ENCODE measurements around the gene SLC2A5.
"Not testable (repeated sequence)": the region's sequence is repeated elsewhere in the genome, so short reads cannot be mapped to it uniquely, and the experiment has no call there.

The SLC2A5 gene

DNA sequence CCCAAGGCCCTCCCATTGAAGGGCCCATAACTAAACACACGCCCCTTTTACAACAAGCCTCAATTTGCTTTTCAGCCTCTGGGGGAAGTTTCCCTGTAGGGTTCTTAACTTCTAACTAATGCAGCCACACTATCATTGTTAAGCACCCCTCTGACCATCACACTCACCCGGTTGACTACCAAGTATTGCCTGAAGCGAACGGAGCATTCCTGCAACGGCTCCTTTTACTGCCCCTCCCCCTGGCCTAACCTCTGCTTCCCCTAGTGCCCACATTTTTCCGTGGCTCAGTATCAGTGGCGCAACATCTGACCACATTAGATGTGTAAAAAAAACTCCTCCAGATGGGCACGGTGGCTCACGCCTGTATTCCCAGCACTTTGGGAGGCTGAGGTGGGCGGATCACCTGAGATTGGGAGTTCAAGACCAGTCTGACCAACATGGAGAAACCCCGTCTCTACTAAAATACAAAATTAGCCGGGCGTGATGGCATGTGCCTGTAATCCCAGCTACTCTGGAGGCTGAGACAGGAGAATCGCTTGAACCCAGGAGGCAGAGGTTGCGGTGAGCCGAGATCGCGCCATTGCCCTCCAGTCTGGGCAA, 24.7 kb upstream of the SLC2A5 start:
- H3K79me1 ChIP-seq (ENCODE audit: low read length); H4K91ac ChIP-seq (ENCODE audit: low read depth, low read length); H3K4me1 ChIP-seq (ENCODE audit: control insufficient read depth in 1 of 2, insufficient read depth in 2 of 2, low read length in 2 of 2); H2BK5ac ChIP-seq (ENCODE audit: low read depth, low read length, poor library complexity); H3K4me2 ChIP-seq (ENCODE audit: low read length); H3K23ac ChIP-seq (ENCODE audit: low read length); H3K14ac ChIP-seq (ENCODE audit: low read length); H3K27me3 ChIP-seq (ENCODE audit: insufficient read depth, low read length); H3K18ac ChIP-seq (ENCODE audit: low read length); H3K9me3 ChIP-seq (ENCODE audit: insufficient read depth, low read depth, low read length); H4K8ac ChIP-seq (ENCODE audit: low read depth, low read length); H2BK120ac ChIP-seq (ENCODE audit: insufficient read depth, low read length, poor library complexity); H3K79me2 ChIP-seq (ENCODE audit: control insufficient read depth, insufficient read depth, low read length, poor library complexity); H3K4me3 ChIP-seq (ENCODE audit: low read depth, low read length); H2AK5ac ChIP-seq (ENCODE audit: low read length); H3K9ac ChIP-seq (ENCODE audit: low read length); H2BK12ac ChIP-seq (ENCODE audit: low read length); H3K27ac ChIP-seq (ENCODE audit: low read depth, low read length); H3K4ac ChIP-seq (ENCODE audit: low read depth, low read length); H3K36me3 ChIP-seq (ENCODE audit: control insufficient read depth in 1 of 2, insufficient read depth in 2 of 2, low read length in 2 of 2); H2AFZ ChIP-seq (ENCODE audit: insufficient read depth, low read length, poor library complexity); H4K12ac ChIP-seq (ENCODE audit: low read depth, low read length): not testable (repeated sequence)
- DNase-seq, result peak in 1 of 2 donors; percentile 31
- WGBS (ENCODE audit: extremely low coverage, insufficient coverage, insufficient read length), result no CpG with 5 or more reads among the region's 18 CpGs

DNA sequence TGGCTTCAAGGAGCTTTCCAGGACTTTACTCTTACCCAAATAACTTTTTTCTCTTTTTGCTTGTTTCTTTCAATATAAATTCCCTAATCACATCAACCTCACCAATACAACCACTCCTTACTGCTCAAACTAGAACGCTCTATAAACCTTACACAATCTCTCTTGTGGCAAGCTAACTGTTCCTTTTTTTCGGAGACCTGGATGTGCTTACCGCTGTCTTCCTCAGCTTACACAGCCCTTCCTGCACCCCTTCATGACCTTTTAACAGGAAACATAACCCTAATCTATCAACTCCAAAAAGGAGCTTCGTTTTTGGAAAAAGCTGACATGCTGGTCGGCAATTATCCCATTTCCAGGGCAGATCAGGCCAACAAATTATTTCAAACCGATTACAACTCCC, 24.1 kb upstream of the SLC2A5 start:
- H3K4me2 ChIP-seq (ENCODE audit: low read length), result no peak overlapping the region

DNA sequence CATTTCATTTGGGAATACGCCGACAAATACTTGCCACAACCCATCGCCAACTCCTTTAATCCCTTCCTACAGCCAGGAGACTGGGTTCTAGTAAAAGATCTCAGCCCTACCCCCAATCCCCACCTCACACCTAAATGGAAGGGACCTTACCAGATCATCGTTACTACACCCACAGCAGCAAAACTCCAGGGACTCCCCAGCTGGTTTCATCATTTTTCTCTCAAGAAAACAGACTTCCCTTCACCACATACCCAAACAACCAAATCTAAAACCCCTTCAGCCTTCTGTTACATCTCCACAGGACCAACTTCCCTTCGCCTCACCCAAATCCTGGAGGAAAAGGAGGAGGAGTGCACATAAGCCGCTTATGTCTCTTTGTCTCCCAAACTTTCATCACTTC, 23.7 kb upstream of the SLC2A5 start:
- Histone ChIP-seq H4K91ac (ENCODE audit: low read depth, low read length) (no peak overlapping the region), H3K4me1 (ENCODE audit: control insufficient read depth in 1 of 2, insufficient read depth in 2 of 2, low read length in 2 of 2) (no peaks in the 10 kb centered on the region), H3K36me3 (ENCODE audit: control insufficient read depth in 1 of 2, insufficient read depth in 2 of 2, low read length in 2 of 2) (no peaks in the 10 kb centered on the region), H2AK5ac (ENCODE audit: low read length) (no peak overlapping the region), H3K18ac (ENCODE audit: low read length) (no peak overlapping the region), H2BK5ac (ENCODE audit: low read depth, low read length, poor library complexity) (no peak overlapping the region), H2BK120ac (ENCODE audit: insufficient read depth, low read length, poor library complexity) (no peak overlapping the region), H3K23ac (ENCODE audit: low read length) (no peak overlapping the region), H3K4me3 (ENCODE audit: low read depth, low read length) (no peak overlapping the region), H3K79me1 (ENCODE audit: low read length) (no peaks in the 10 kb centered on the region), H4K12ac (ENCODE audit: low read depth, low read length) (no peak overlapping the region), H2AFZ (ENCODE audit: insufficient read depth, low read length, poor library complexity) (no peak overlapping the region), H3K27ac (ENCODE audit: low read depth, low read length) (no peak overlapping the region), H3K4ac (ENCODE audit: low read depth, low read length) (no peak overlapping the region), H3K9ac (ENCODE audit: low read length) (no peak overlapping the region), H3K9me3 (ENCODE audit: insufficient read depth, low read depth, low read length) (peaks cover 4% of the 10 kb centered on the region), H3K27me3 (ENCODE audit: insufficient read depth, low read length) (no peaks in the 10 kb centered on the region), H4K8ac (ENCODE audit: low read depth, low read length) (no peak overlapping the region), H3K4me2 (ENCODE audit: low read length) (no peak overlapping the region), H3K79me2 (ENCODE audit: control insufficient read depth, insufficient read depth, low read length, poor library complexity) (no peaks in the 10 kb centered on the region), H2BK12ac (ENCODE audit: low read length) (no peak overlapping the region), H3K14ac (ENCODE audit: low read length) (no peak overlapping the region)
- WGBS (ENCODE audit: extremely low coverage, insufficient coverage, insufficient read length), result no CpG with 5 or more reads among the region's 6 CpGs
- DNase-seq, result no peak

More for the DNA sequence above, 24.1 kb upstream of the SLC2A5 start:
- Histone ChIP-seq H3K14ac (ENCODE audit: low read length) (no peak overlapping the region), H3K27ac (ENCODE audit: low read depth, low read length) (no peak overlapping the region), H3K9ac (ENCODE audit: low read length) (no peak overlapping the region), H4K8ac (ENCODE audit: low read depth, low read length) (no peak overlapping the region), H3K27me3 (ENCODE audit: insufficient read depth, low read length) (no peaks in the 10 kb centered on the region), H3K23ac (ENCODE audit: low read length) (no peak overlapping the region), H4K12ac (ENCODE audit: low read depth, low read length) (no peak overlapping the region), H3K79me1 (ENCODE audit: low read length) (no peaks in the 10 kb centered on the region), H3K4me1 (ENCODE audit: control insufficient read depth in 1 of 2, insufficient read depth in 2 of 2, low read length in 2 of 2) (no peaks in the 10 kb centered on the region), H2AK5ac (ENCODE audit: low read length) (no peak overlapping the region), H3K18ac (ENCODE audit: low read length) (no peak overlapping the region), H3K9me3 (ENCODE audit: insufficient read depth, low read depth, low read length) (peaks cover 4% of the 10 kb centered on the region), H3K4me3 (ENCODE audit: low read depth, low read length) (no peak overlapping the region), H3K79me2 (ENCODE audit: control insufficient read depth, insufficient read depth, low read length, poor library complexity) (no peaks in the 10 kb centered on the region), H2BK120ac (ENCODE audit: insufficient read depth, low read length, poor library complexity) (no peak overlapping the region), H3K4ac (ENCODE audit: low read depth, low read length) (no peak overlapping the region), H2AFZ (ENCODE audit: insufficient read depth, low read length, poor library complexity) (no peak overlapping the region), H2BK12ac (ENCODE audit: low read length) (no peak overlapping the region), H2BK5ac (ENCODE audit: low read depth, low read length, poor library complexity) (no peak overlapping the region), H4K91ac (ENCODE audit: low read depth, low read length) (no peak overlapping the region), H3K36me3 (ENCODE audit: control insufficient read depth in 1 of 2, insufficient read depth in 2 of 2, low read length in 2 of 2) (no peaks in the 10 kb centered on the region)
- DNase-seq, result no peak
- no CpG with 5 or more reads among the region's 6 CpGs for WGBS (ENCODE audit: extremely low coverage, insufficient coverage, insufficient read length)

GRCh38 chr1:9088807-9089206, 19.4 kb upstream of the SLC2A5 start:
- no peak overlapping the region for H3K4ac ChIP-seq (ENCODE audit: low read depth, low read length)

More at GRCh38 chr1:9088807-9089206, 19.4 kb upstream of the SLC2A5 start:
- Histone ChIP-seq H2BK120ac (ENCODE audit: insufficient read depth, low read length, poor library complexity) (no peak overlapping the region), H4K12ac (ENCODE audit: low read depth, low read length) (no peak overlapping the region), H3K23ac (ENCODE audit: low read length) (no peak overlapping the region), H3K9me3 (ENCODE audit: insufficient read depth, low read depth, low read length) (peaks cover 1% of the 10 kb centered on the region), H2BK12ac (ENCODE audit: low read length) (no peak overlapping the region), H2AFZ (ENCODE audit: insufficient read depth, low read length, poor library complexity) (no peak overlapping the region), H2BK5ac (ENCODE audit: low read depth, low read length, poor library complexity) (no peak overlapping the region), H3K18ac (ENCODE audit: low read length) (no peak overlapping the region), H3K79me1 (ENCODE audit: low read length) (no peaks in the 10 kb centered on the region), H3K27ac (ENCODE audit: low read depth, low read length) (no peak overlapping the region), H4K91ac (ENCODE audit: low read depth, low read length) (no peak overlapping the region), H2AK5ac (ENCODE audit: low read length) (no peak overlapping the region), H3K36me3 (ENCODE audit: control insufficient read depth in 1 of 2, insufficient read depth in 2 of 2, low read length in 2 of 2) (no peaks in the 10 kb centered on the region), H3K4me3 (ENCODE audit: low read depth, low read length) (no peak overlapping the region), H3K4me2 (ENCODE audit: low read length) (no peak overlapping the region), H3K79me2 (ENCODE audit: control insufficient read depth, insufficient read depth, low read length, poor library complexity) (no peaks in the 10 kb centered on the region), H3K4me1 (ENCODE audit: control insufficient read depth in 1 of 2, insufficient read depth in 2 of 2, low read length in 2 of 2) (peaks cover 0 to 2% of the 10 kb centered on the region in 2 experiments), H3K14ac (ENCODE audit: low read length) (no peak overlapping the region), H3K9ac (ENCODE audit: low read length) (no peak overlapping the region), H3K27me3 (ENCODE audit: insufficient read depth, low read length) (no peaks in the 10 kb centered on the region), H4K8ac (ENCODE audit: low read depth, low read length) (no peak overlapping the region)
- no CpG with 5 or more reads among the region's 4 CpGs for WGBS (ENCODE audit: extremely low coverage, insufficient coverage, insufficient read length)
- no peak for DNase-seq
